Pons (tissue), 1 donor: Measurements from ENCODE around the gene CLASP1.
"Not testable (repeated sequence)": the region's sequence is repeated elsewhere in the genome, so short reads cannot be mapped to it uniquely, and the experiment has no call there.

Experiments used
- DNase-seq: peaks from one replicate; pipeline ENCODE4 v3.0.0-alpha.2; 2016; ENCODE audit warnings: low spot score

CLASP1 gene

DNA sequence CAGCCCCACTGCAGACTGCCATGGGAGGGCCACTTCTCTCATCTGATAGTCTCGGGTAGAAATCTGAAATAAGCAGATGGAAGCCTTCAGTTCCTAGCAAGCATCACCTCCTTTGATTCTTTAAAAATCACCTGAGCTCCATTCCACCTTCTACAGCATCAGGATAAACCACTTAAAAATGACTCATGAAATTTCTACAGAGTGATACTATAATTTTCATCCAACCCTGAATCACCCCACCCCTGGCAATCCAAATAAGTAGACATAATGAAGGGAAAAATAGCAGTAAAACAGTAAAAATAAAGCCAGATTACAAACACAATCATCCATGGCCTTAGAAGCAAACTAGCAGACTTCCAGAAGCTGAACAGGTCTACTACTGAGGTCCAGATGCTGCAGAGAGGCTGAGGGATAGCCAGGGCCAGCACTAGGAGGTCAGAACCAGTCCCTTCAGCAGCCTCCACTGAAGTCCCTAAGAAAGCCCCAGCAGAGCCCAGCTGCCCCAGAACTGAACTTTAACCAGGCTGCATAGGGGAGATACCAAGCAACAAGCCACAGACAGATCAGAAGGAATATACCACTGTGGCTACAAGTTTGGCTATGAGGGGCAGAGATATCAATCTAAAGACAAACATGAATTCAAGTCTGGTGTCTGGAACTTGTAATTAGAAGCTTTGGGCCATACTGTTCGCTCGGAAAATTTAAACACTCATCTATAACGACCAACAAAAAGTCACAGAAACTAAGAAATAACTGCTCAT is 173.3 kb downstream of the CLASP1 start:
- no peak for DNase-seq

- no peak for DNase-seq
These were observed 175.8 kb downstream of the CLASP1 start for GRCh38 chr2:121473512-121473911.

- DNase-seq, result no peak
These were observed 176.7 kb downstream of the CLASP1 start for GRCh38 chr2:121472470-121472993.

DNA sequence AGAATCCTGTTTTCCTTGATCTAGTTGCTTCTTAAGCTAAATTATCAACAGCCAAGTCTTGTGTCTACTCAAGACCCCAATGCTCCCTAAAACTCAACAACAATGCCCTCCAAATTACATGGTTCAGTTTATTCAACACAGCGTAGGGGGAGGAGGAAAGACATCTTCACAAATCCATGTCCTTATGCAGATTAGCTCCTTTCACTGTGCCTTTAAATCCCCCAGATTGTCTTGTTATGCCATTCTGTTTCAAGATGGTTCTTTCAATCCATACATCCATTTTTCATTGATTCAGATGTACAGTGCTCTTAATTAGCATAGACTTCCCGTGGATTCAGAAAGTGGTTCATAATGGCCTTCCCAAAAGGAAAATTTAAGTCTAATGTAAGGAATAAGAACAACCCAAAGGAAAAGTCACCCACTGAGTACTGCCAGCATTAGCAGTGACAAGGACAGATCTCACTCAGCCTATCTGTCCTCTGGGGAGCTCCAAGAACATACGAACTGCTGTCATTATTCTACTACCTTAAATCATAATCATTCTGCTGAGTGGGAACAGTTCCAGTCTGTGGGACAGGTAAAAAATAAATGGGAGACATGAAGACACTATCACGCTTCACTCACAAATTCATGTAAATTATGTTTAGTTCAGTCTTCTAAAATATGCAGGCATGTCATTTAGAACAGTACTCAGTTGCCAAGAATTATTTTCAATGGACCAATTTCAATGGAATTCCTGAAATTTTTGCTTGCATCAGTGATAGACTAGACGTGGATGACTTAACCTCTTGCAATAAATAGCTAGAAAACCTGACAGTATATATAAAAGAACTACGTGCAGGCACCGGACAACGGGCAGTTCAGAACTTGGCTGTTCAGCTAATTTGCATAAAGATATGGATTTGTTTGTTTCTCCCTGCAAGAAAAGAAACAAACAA is 177.5 kb downstream of the CLASP1 start:
- no peak for DNase-seq

DNA sequence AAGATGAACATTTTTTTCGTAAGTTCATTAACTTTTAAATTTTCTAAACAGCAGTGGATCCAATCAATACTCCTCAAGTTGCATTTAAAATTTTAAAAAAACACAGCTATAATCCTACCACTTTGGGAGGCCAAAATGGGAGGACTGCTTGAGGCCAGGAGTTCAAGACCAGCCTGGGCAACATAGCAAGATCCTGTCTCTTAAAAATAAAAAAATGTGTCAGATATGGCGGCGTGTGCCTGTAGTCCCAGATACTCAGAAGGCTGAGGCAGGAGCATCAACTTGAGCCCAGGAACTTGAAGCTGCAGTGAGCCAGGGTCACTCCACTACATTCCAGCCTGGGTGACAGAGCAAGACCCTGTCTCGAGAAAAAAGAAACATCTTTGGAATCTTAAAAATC is 178.3 kb downstream of the CLASP1 start:
- DNase-seq, result no peak

GRCh38 chr2:121469356-121469755 is 179.9 kb downstream of the CLASP1 start:
- no peak for DNase-seq

DNA sequence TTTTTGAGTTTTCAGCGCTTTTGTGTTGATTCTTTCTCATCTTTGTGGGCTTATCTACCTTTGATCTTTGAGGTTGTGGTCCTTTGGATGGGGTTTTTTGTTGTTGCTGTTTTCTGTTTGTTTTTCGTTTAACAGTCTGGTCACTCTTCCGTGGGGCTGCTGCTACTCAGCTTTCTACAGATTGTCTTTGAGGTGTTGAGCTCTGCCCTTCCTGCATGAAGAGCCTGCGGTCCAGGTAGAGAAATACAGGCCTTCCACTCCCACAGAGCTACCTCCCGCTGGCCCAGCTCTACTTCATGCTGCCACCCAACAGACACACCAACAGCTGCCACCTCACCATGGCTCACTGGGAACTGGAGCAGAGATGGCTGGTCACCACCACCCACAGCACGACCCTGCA is 180.3 kb downstream of the CLASP1 start:
- DNase-seq, result no peak

DNA sequence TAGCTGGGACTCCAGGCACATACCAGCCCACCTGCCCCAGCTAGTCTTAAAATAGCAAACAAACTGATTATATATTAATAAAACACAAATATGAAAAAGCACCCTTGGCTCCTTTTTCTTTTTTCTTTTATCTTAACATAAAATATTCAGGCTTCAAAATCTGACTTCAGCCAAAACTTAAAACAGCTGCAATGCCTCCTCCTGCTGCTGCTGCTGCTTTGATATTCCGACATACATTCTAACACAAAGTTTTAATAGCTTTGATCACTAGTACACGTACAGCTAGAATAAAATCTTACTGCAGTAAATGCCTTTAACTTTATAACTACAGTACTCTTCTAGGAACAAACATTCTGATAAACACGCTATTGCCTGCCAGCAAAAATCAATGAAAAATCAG is 190.0 kb downstream of the CLASP1 start:
- no peak for DNase-seq

GRCh38 chr2:121456325-121456724 is 192.9 kb downstream of the CLASP1 start:
- no peak for DNase-seq

- no peak for DNase-seq
These were observed 193.8 kb downstream of the CLASP1 start for GRCh38 chr2:121455446-121455845.

DNA sequence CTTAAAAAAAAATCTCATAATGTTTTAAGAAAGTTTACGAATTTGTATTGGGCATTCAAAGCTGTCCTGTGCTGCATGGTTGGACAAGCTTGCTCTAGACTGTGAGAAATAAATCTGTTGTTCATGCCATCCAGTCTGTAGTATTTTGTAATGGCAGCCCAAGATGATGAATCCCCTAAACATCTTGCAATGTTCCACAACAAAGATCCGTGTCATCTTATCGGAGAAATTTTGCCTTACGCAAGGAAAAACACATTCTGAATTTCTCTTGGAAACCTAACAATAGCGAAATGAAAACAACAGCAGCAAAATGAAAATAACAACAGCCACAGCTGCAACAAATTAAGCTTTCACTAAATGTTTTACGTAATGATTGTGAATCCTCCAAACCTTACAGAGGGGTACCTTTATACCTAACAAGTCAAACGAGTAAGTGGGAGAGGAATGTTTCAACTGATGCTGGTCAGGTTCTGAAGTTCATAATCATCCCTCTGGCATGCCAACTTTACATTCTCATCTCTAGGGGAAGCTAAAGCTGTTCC is 194.6 kb downstream of the CLASP1 start:
- DNase-seq, result no peak

DNA sequence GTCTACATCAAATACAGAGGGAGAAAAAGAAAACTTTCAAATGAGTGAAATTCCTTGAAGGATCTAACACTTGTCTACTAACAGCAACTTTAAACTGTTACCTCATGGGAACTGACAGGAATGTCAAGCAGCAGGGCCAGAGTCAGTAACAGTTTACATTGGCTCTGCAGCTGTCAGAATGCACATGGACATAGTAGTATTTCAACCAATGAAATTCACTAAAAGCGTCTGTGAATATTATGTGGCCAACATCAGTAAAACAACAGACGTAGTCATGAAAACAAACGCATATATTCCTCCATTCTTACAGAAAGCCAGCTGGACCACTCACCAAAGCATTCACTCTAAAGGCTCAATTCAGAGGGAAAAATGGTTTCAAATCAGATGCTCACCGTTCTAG is 197.9 kb downstream of the CLASP1 start:
- DNase-seq, result no peak

- DNase-seq, result no peak
These were observed 199.0 kb downstream of the CLASP1 start for GRCh38 chr2:121450301-121450700.

GRCh38 chr2:121446647-121447241 is 202.5 kb downstream of the CLASP1 start:
- no peak for DNase-seq

DNA sequence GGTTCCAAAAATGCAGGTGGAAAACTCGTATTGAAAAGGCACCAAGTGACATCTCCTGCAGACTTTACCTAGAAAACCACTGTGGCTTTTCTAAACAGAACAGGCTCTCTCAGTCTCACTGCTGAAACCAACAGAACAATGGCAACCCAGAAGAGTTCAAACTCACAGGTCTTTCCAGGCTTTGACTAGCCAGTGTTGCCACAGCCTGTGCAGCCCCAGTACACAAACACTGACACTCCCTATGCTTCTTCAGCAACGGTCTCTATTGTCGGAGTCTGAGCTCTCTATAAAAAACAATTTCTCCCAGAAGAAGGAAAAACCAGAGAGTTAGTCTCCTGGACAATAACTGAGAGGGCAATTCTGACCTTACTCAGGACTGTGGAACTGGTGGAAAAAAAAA is 206.4 kb downstream of the CLASP1 start:
- DNase-seq, result peak; percentile 57

DNA sequence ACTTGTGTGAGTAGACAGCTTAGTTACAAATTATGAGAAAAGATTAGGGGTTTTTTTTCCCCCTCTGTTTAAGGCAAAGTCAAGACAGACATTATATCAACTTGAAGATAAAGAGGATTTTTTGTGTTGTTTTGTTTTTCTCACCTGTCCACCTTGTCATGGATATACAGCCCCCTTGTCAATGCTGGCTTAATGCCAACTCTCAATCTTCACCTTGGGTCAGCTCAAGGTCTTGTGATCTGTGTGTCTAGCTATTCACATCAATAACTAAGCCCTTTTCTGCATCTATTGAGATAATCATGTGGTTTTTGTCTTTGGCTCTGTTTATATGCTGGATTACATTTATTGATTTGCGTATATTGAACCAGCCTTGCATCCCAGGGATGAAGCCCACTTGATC is 211.0 kb downstream of the CLASP1 start:
- not testable (repeated sequence) for DNase-seq

GRCh38 chr2:121436918-121437317 is 212.3 kb downstream of the CLASP1 start:
- DNase-seq, result no peak

- DNase-seq, result no peak
These were observed 213.5 kb downstream of the CLASP1 start for GRCh38 chr2:121435790-121436189.

- no peak for DNase-seq
These were observed 218.0 kb downstream of the CLASP1 start for GRCh38 chr2:121431214-121431613.

DNA sequence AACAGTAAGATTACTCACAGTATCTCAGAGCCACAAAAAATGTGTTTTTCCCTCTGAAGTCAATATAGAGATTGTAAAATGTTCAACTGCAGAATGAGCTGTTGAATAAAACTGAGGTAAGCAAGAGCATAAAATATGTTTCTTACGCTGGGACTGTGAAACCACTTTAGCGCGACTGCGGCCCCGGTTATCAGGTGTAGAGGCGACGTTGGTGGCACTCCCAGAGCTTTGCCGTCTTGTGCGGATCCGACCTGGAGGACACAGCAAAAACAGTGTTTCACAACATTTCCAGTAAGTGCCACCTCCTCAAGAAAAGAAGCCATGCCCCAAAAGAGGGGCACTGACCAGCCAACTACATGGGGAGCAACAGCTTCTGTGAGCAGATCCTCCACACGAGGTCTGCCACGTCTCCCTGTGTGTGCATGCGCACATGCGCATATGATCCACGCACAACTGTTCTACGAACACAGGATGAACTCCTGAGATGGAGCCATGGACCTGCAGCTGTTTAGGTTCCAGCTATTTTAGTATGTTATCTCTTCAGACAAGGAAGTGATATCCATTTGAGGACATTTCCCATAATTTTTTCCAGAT is 219.2 kb downstream of the CLASP1 start:
- no peak for DNase-seq

- DNase-seq, result no peak
These were observed 220.0 kb downstream of the CLASP1 start for GRCh38 chr2:121429119-121429903.
